Retinal pigment epithelial cell (primary cell): ENCODE data around the gene RIOX2.

Experiments
- DNase-seq: peaks from one replicate; pipeline ENCODE4 v3.0.0-alpha.2; 2010; ENCODE audit warnings: low read depth
- H3K4me3 ChIP-seq: 2 replicates; pipeline ENCODE4 v1.5.1; 2011; ENCODE audit warnings: mild to moderate bottlenecking, low read length, control low read depth, moderate library complexity
- CTCF ChIP-seq: conservative IDR thresholded peaks from 2 replicates; pipeline ENCODE4 v1.5.1; 2011; ENCODE audit warnings: low read depth, low read length, control low read depth, inconsistent platforms

The RIOX2 gene

GRCh38 chr3:97896547-97896946 lies 75.7 kb downstream of the RIOX2 start:
- TF ChIP-seq CTCF, result no peak
- no peak overlapping the region for H3K4me3 ChIP-seq
- no peak for DNase-seq

- DNase-seq, result no peak
- TF ChIP-seq CTCF, result no peak
- no peak overlapping the region for H3K4me3 ChIP-seq
Observed at GRCh38 chr3:97896129-97896528, 76.1 kb downstream of the RIOX2 start.

- no peak for TF ChIP-seq CTCF
- no peak overlapping the region for H3K4me3 ChIP-seq
- DNase-seq, result no peak
Observed at GRCh38 chr3:97895216-97895615, 77.0 kb downstream of the RIOX2 start.

- TF ChIP-seq CTCF, result no peak
- no peak for DNase-seq
- H3K4me3 ChIP-seq, result no peak overlapping the region
Observed at GRCh38 chr3:97892852-97893251, 79.4 kb downstream of the RIOX2 start.
